GM19467 (cell line): Measurements from ENCODE around the gene TUBGCP2.

Experiments
- ATAC-seq: cut with Tn5 transposase; IDR thresholded peaks from one replicate; pipeline ENCODE4 v1.9.1; 2021; ENCODE audit warnings: mild to moderate bottlenecking, moderate library complexity; ENCODE audit not compliant: unreplicated experiment

TUBGCP2 gene, protein sequence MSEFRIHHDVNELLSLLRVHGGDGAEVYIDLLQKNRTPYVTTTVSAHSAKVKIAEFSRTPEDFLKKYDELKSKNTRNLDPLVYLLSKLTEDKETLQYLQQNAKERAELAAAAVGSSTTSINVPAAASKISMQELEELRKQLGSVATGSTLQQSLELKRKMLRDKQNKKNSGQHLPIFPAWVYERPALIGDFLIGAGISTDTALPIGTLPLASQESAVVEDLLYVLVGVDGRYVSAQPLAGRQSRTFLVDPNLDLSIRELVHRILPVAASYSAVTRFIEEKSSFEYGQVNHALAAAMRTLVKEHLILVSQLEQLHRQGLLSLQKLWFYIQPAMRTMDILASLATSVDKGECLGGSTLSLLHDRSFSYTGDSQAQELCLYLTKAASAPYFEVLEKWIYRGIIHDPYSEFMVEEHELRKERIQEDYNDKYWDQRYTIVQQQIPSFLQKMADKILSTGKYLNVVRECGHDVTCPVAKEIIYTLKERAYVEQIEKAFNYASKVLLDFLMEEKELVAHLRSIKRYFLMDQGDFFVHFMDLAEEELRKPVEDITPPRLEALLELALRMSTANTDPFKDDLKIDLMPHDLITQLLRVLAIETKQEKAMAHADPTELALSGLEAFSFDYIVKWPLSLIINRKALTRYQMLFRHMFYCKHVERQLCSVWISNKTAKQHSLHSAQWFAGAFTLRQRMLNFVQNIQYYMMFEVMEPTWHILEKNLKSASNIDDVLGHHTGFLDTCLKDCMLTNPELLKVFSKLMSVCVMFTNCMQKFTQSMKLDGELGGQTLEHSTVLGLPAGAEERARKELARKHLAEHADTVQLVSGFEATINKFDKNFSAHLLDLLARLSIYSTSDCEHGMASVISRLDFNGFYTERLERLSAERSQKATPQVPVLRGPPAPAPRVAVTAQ

DNA sequence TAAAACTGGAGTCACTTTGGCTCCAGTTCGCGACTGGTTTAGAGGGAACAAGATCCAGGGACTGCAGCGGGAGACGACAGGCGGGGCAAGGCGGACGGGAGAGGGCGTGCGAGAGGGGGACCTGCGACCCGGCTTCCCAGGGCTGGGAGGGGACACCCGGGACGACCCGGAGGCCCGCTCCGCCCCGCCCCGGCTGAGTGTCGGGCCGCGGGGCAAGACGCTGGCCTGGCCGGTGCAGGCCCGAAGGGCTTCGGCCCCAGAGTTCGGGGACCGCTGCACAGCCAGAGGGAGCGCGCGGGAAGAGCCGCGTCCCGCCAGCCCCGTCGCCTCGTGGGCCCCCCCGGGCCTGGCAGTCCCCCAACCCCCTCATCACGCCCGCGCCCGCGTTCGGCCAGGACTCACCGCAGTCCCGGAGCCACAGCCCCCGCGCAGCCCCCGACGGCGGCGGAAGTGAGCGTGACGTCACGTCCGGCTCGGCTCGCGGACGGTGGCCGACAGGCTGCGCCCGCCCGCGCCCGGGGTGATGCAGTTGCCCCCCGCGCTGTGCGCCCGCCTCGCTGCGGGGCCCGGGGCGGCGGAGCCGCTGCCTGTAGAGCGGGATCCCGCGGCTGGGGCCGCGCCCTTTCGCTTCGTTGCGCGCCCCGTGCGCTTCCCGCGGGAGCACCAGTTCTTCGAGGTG lies at the start of gene TUBGCP2, which contains the start of gene ZNF511:
TSS of gene TUBGCP2 (minus strand) at position 452 of the 679 bp plus-strand sequence. CDS start 5,931 bp downstream, outside the sequence.
TSS of gene ZNF511 (plus strand) at position 494 of the 679 bp plus-strand sequence. CDS start at position 524, 30 bp downstream.
- peak; percentile 73 for ATAC-seq

DNA sequence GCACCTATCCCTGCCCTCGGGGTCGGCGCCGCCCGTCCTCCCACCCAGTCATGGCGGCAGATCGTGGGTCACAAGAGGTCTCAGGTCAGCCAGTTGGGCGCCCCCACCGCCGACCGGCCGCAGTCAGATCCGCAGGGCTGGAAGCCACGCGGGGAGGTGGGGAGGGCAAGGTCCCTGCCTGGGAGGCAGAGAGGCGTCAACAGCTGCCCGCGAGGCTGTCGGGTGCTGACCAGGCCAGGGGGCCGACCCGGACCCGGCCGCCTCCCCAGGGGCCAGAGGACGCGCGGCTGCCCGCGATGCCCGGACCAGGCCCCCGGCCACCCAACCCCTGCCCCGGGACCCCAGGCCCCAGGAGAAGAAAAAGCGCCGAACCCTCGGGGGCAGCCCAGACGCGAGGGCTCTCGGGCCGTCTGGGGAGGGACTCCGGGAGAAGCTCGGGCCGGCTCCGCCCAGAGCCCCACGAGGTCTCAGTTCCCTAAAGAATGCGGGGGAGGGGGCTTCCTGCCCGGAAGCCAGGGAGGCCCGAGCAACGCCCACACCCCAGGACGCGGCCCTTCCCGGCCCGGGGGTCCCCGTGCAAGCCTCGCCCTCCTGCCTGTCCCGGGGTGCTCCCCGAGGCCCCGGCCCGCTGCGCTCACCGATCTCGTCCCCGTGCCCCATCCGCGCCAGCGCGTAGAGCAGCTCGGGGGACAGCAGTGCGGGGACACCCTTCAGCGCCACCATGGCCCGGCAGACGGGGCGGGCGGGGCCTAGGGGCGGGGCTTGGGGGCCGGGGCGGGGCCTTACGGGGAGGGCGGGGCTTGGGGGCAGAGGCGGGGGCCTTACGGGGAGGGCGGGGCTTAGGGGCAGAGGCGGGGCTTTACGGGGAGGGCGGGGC lies 48.9 kb upstream of the TUBGCP2 start, which contains the start of gene FUOM:
TSS of gene FUOM (minus strand) at position 735 of the 877 bp plus-strand sequence. CDS start at position 723, 12 bp downstream.
- peak; percentile 59 for ATAC-seq

DNA sequence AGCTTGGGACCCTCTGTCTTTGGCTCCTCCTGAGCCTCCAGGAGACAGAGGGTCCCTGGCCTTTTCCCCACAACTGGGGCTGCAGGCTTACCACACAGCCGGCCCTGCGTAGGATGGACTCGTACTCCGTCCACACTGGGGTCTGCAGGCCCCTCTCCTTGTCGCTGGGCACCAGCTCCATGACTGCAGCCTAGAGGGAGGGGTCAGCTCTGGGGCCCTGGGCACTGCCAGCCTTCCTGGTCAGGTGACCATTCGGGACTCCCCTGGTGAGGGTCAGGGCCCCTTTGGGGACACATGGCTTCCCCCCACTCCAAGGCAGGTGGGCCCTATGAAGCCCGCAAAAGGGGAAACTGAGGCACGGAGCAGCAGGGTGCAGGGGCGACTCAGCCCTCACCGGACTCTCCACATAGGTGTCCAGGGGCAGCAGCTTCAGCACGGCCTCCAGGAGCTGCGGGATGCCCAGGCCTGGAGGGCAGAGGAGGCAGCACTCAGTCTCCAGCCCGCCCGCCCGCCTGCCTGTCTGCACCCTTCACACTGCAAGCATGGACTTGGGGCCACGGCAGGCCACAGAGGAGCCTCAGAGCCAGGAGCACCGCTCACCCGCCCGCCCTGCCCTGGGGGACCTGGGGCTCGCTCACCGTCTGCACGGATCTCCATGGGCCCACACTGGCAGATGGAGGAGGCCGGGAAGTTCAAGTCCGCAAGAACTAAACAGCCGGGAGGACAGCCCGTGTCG lies 48.0 kb upstream of the TUBGCP2 start:
- no peak for ATAC-seq

DNA sequence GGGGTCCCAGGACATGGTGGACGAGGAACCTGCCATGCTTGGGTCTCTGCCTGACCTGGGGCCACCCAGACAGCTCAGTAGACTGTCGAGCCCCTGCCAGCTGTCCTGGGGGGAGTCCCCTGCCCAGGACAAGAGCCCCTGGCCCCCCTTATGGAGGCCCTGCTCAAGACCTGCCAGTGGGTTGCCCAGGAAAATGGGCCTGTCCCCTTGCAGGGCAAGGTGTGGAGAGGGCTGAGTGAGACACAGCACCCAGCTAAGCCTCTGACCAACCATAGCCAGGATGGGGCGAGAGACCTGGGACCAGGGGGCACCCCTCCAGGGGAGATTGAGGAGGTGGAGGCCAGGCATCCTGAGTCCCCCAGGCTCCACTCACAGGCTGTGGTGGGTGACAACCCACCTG lies 47.3 kb upstream of the TUBGCP2 start:
- no peak for ATAC-seq

DNA sequence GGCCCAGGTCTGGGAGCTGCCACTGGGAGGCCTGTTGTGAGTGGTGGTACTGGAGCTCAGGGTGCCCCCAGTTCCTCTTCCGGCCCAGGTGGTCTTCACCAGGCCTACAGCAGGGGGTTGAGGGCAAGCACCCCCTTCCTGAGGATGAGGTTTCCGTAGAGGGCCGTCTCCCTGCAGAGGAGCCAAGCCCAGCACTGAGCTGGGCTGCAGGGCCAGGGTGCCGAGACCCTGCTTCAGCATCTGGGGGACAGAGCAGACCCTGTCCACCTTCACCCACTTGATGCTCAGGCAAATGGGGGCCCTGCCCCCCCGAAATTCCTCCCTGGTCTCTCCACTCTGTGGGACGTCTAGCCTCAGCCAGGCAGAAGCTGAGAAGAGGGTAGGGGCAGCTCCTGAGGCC lies 46.6 kb upstream of the TUBGCP2 start:
- no peak for ATAC-seq

DNA sequence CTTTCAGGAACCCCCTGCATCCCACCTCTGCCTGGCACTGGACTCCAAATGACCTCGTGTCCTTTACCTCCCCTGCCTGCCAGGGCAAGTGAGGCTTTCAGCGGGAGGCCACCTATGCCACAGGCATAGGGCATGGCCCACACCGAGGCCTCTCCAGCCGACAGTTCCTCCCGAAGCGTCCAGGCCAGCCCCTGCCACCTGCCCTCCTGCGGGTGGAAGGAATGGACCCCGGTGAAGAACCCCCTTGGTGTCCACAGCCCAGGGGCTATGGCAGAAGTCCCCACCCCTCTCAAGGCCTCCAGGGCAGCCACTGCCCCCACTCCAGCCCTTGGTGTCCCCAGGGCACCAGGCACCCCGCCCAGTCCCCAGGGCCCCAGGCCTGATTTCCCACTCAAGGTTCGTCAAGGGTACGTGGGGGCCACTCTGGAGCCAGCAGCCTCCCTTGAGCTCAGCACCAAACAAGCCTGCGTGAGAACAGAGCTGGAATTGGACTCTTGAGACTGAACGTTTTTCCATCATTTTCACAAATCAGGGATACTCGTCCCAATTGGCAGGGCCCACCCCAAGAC lies 46.1 kb upstream of the TUBGCP2 start:
- ATAC-seq: no peak

DNA sequence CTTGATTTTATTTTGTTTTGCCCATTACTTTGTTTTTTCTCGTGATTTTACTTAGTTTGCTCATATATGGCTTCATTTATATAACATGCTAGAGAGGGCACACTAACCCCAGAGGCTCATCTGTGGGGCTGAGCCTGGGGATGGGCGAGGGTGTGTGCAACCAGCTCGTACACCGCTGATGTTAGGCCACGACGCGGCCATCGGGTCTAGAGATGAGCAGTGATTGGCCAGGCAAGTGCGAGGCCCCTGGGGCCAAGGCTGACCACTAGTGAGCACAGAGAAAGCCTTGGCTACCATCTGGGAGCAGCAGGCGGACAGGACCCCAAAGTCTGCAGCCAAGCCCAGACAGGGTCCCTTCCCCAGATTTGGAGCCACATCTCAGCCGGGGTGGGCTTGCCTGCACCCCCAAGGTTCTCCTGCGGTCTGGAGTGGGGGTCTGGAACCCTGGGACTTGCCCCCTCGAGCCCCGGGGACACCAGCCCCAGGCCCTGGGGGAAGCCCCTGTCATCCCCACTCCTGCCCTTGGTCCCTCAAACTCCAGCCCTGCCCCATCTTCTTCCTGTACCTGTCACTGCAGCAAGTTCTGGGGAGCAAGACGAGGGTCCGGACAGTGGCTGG lies 45.4 kb upstream of the TUBGCP2 start:
- ATAC-seq: no peak

DNA sequence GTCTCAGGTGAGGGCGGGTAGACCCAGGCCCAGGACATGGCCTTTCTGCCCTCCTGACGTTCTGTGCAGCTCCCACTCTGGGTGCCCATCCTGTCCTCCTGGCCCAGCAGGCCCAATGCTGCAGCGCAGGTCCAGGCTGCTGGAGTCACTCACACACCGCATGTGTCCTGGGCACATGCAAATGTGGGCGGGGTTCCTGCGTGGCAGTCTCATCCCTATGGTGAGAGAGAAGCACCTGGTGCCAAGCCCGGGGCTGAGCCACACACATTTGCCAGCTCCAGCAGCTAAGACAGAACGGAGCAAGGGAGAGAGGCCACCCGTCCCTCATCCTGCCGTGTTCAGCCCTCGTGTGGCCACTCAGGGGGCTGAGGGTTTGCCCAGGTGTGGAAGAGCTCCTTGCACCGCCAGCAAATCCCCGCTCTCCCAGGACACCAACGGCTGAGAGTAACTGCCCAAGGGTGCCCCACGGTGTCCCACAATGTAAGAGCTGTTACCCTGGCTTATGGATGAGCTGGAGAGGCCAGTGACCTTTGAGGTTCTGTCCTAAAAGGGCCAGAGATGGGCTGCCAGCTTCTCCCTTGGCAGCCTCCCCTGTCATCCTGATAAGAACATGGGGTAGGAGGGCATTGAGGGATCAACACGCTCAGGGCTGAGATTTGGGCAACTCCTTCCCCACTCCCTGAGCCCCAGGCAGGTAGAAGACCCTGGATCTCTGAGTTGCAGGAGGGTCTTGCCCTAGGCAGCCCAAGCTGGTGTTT lies 44.7 kb upstream of the TUBGCP2 start:
- ATAC-seq: no peak

DNA sequence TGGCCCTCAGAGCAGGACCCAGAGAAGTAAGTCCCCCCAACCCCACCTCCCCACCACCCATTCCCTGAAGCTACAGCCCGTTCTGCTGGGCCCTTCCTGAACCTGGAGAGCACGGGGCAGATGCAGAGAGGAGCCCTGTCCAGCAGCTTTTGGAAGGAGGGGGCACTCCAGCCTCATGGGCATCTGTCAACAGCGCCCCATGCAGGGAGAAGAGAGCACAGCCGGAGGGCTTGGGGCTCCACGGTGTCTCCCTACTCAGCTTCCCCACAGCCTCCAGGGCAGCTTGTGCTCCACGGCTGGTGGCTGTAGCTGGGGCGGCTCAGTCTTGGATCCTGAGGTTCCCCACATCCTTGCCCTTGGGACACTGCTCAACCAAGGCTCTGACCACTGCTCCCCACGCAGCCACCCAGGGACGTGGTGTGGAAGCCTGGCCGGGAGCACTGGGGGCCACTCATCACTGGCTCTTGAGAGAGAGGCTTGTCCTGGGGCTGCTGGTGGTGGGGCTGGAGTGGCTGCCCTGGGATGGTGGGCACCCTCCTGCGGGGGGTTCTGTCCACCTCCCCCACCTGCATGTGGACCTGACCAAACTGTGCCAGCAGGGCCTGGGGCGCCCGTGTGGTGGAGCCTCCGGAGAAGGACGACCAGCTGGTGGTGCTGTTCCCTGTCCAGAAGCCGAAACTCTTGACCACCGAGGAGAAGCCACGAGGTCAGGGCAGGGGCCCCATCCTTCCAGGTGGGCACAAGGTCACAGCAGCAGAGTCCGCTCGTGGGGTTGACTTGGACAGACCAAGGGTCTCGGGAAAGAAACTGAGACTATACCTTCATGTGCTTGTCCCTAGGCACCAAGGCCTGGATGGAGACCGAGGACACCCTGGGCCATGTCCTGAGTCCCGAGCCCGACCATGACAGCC lies 43.0 kb upstream of the TUBGCP2 start:
- ATAC-seq: no peak

DNA sequence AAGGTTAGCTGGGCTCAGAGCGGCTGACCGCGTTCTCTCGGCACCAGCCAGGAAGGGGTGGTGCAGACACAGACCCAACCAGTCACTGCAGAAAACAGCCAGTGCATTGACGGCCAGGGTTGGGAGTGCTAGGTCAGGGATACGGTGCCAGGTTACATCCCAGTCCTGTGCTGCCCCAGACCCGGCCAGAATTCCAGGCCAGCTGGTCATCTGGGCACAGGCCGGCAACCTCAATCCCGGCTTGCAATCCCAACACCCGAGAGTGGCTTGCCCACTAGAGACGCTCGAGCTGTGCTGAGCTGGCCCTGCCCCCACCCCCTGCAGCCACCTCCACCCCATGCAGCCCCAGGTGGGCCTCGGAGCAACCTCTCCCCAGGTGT lies 42.3 kb upstream of the TUBGCP2 start:
- no peak for ATAC-seq

DNA sequence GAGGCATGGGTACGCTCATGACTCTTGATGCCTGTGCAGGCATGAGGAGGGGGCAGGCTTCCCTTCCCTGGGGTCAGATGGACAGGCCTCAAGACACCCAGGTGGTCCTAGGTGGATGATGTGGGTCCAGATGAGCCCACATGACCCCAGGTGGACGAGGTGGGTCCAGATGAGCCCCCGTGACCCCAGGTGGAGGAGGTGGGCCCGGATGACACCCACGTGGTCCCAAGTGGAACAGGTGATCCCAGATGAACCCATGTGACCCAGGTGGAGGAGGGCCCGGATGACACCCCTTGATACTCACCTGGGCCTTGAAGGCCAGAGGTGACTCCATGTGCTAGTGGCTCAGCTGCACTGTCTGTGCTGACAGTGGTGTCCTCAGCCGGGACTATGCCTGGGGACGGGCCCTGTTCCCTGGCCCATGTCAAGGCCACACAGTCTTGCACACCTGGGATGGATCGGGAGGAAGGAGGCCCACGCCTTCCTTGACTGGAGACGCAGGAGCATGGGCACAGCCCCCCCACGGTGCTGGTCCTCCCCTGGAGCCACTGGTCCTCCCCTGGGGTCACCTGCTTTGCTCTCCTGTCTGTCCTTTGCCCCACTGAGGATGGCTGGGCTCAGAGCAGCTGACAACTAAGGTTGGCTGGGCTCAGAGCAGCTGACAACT lies 41.7 kb upstream of the TUBGCP2 start:
- ATAC-seq: no peak

DNA sequence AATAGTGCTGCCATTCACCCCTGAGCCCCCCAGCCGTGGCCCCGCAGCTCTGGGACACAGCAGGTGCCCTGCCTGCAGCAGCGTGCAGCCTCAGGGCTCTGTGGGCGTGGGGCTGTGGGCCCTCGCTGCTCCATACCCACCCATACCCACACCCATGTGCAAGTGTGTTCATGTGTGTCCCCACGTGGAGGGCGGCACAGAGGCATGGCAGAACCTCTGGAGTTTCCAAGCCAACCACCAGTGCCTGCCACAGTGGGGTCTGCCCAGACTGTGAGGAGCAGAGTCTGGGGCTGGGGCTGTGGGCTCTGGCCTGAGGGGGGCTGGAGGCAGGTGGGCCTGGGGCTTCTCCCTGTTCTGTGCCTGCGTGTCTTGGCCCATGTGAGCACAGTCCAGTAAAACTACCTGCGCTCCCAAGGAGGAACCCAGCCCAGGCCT lies 40.9 kb upstream of the TUBGCP2 start:
- ATAC-seq: no peak

DNA sequence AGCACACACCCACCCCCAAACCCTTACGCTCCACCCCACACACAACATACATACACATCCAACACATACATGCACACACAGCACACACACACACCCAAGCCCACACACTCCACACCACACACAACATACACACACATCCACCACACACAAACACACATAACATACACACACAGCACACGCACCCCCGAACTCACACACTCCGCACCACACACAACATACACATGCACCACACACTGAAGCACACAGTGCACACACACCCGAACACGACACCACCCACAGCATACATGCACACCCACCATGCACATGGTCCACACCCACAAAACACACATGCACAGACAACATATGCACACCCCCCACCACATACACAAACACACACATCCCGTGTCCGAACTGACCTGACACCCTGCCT lies 40.5 kb upstream of the TUBGCP2 start:
- ATAC-seq: no peak

DNA sequence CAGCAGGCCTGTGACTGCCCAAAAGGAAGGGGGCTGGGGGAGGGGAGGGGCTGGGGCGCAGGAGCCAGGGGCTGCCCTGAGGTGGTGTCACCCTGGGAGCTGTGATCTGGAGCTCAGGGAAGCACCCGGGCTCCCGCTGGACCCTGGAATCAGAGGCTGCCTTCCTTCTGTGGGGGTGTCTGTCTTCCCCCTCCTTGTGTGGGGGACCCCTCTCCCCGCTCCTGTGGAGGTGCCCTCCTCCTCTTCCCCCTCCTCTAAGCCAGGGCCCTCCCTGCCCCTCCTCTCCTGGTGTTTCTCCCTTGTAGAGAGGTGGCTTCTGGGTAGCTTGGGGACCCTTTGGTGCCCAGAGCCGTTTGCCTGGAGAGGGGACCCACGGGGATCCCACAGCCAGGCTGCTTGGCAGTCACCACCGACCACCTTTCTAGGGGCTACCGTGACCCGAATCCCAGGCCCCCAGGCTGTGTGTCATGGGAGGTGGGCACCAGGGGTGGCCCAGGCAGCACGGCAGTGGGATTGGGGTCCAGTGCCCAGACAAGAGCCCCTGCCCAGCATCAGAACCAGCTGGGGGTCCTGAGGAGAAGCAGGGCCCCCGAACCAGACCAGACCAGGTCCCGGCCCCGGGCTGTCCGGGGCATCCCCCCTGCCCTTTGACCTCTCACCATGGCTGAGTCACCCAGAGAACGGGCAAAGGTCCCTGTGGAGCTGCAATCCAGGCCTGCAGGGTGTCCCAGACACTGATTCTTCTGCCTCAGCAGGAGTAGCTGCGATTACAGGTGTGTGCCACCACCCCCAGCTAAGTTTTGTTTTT lies 39.2 kb upstream of the TUBGCP2 start:
- no peak for ATAC-seq

DNA sequence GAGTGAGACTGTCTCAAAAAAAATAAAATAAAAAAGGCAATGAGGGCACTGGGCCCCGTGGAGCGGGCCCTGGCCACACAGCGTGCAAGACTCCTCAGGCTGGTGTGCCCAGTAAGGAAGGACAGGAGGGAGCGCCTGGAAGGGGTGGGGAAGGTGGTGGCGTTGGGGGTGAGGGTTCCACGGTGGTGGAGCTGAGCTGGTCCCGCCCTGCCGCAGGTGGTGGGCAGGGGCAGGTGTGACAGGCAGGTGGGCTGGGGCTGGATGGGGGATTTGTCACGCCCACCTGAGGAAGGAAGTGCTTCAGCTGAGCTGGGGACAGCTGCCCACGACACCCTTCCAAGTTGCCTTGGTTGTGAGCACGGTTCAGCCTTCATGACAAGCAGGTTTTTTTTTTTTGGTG lies 37.7 kb upstream of the TUBGCP2 start:
- no peak for ATAC-seq
